ENCODE data around the gene LNX1.

GRCh38 chr4:53463340-53463739 is 127.9 kb downstream of the LNX1 start:
- TF ChIP-seq CTCF (IDR thresholded peaks at IDR 0.05), result no peak
- TF ChIP-seq POLR2A (IDR thresholded peaks at IDR 0.05), result no peak
- no peak for TF ChIP-seq POLR2AphosphoS5 (IDR thresholded peaks at IDR 0.05)

Data from sigmoid colon (tissue), 4 donors.